Left lung (tissue), 10 donors: ENCODE data around the gene INPP5A. TPM values are rescaled to one million over a fixed set of nuclear protein-coding genes. Genes with fewer than 3 reads are reported as not detected.

ENCODE experiments used
- ATAC-seq: fragments of 200-7000 bp; cut with Tn5 transposase; one replicate; pipeline ENCODE4 v1.9.1; 2020; ENCODE audit warnings: moderate library complexity
- DNase-seq, 4 donors: peaks; one replicate each; pipeline ENCODE4 v3.0.0-alpha.2; 2013 to 2020
- H3K27ac ChIP-seq, 2 donors: fragments of 200-600 bp; sonication (generic) in 1 of 2; one replicate each; pipeline versions ENCODE4 v1.5.0 to v1.8.0; 2020 to 2021
- H3K27me3 ChIP-seq, 2 donors: fragments of 200-600 bp; sonication (generic) in 1 of 2; one replicate each; pipeline versions ENCODE4 v1.5.0 to v1.8.0; 2020 to 2021
- H3K36me3 ChIP-seq, 2 donors: fragments of 200-600 bp; sonication (generic) in 1 of 2; one replicate each; pipeline versions ENCODE4 v1.5.0 to v1.8.0; 2020 to 2021
- H3K4me1 ChIP-seq, 2 donors: fragments of 200-600 bp; one replicate each; pipeline ENCODE4 v1.8.0; 2021
- H3K4me3 ChIP-seq, 2 donors: fragments of 200-600 bp; sonication (generic) in 1 of 2; one replicate each; pipeline versions ENCODE4 v1.5.0 to v1.8.0; 2020 to 2021; ENCODE audit warnings: mild to moderate bottlenecking in 1 of 2
- H3K9me3 ChIP-seq, 2 donors: fragments of 200-600 bp; sonication (generic) in 1 of 2; one replicate each; pipeline versions ENCODE4 v1.5.0 to v1.8.0; 2020 to 2021
- intact Hi-C, 2 donors: fragments of 100-400 bp; cut with DNase I; formaldehyde crosslinking; loops; one replicate each; pipeline versions ENCODE4 v1.11.2 to v1.14.2; 2022
- polyA plus RNA-seq, 6 donors: library from polyadenylated mRNA; unstranded; fragments of 120-200 nt; gene quantifications; one replicate each; pipeline ENCODE4 v1.2.1, GENCODE V29; 2013; ENCODE audit not compliant: insufficient read length in 6 of 6
- total RNA-seq, 2 donors: library from RNA; stranded (reverse); fragmentation: NEBNext Ultra II Directional; extraction: Animal tissue kit (Norgen Biotek cat#: 25700); gene quantifications; one replicate each; pipeline ENCODE4 v1.2.1, GENCODE V29; 2021
- TF ChIP-seq, protein P1 (sequence below), 2 donors: fragments of 200-600 bp; sonication (generic) in 1 of 2; IDR thresholded peaks; one replicate each; pipeline versions ENCODE4 v1.5.0 to v1.8.0; 2021; ENCODE audit warnings: antibody characterized with exemption in 2 of 2
- donor health status: DM: no; HTN: yes; CAD: no.
- donor health status: DM: no; HTN: no; CAD: no.

INPP5A gene
- total and polyA plus RNA-seq, 8 donors, result 32.0 to 44.0 (median 36.8) TPM

DNA sequence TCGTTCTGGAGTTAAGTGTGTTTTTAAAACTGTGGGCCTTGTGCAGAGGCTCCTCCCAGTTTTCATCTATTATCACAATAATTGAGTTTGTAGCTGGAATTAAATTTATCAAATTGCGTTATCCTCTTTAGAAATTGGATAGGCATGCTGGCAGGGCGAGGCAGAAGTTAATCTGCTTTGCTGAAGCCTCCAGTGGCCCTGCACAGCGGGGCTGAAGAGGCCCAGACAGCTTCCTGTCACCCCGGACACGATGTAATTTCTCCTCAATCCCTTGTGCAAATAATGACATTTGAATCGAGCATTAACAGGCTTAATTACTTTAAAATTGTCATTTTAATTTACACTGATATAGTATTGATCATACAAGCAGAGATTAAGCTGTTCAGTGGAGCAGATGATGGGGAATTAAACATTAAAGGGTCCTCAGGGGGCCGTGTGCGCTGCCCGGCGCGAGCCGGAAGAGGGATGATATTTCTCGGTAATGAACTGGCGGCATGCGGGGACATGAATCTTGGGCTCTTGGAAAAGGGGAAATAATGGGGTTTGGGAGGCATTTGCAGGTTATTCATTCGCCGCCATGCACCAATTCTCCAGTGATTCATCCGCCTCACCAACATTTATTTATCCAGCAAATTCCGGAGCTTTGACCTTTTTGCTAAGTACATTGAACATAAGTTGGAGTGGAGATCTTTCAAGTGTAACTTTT lies 129.9 kb downstream of the INPP5A start:
- TF ChIP-seq, protein P1, sequence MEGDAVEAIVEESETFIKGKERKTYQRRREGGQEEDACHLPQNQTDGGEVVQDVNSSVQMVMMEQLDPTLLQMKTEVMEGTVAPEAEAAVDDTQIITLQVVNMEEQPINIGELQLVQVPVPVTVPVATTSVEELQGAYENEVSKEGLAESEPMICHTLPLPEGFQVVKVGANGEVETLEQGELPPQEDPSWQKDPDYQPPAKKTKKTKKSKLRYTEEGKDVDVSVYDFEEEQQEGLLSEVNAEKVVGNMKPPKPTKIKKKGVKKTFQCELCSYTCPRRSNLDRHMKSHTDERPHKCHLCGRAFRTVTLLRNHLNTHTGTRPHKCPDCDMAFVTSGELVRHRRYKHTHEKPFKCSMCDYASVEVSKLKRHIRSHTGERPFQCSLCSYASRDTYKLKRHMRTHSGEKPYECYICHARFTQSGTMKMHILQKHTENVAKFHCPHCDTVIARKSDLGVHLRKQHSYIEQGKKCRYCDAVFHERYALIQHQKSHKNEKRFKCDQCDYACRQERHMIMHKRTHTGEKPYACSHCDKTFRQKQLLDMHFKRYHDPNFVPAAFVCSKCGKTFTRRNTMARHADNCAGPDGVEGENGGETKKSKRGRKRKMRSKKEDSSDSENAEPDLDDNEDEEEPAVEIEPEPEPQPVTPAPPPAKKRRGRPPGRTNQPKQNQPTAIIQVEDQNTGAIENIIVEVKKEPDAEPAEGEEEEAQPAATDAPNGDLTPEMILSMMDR (IDR thresholded peaks at IDR 0.05), result no peak
- no peaks in the 10 kb centered on the region for H3K27me3 ChIP-seq
- peak in 1 of 4 donors; percentile 35 for DNase-seq
- peak; percentile 64 for ATAC-seq
- H3K4me3 ChIP-seq, result no peak overlapping the region
- peak overlapping the region; percentile 6 to 62 for H3K27ac ChIP-seq
- intact Hi-C loops, result no loop called here
- H3K4me1 ChIP-seq, result peaks cover 7 to 18% of the 10 kb centered on the region in 2 donors
- H3K36me3 ChIP-seq, result peaks cover 0 to 11% of the 10 kb centered on the region in 2 donors
- H3K9me3 ChIP-seq, result no peaks in the 10 kb centered on the region

DNA sequence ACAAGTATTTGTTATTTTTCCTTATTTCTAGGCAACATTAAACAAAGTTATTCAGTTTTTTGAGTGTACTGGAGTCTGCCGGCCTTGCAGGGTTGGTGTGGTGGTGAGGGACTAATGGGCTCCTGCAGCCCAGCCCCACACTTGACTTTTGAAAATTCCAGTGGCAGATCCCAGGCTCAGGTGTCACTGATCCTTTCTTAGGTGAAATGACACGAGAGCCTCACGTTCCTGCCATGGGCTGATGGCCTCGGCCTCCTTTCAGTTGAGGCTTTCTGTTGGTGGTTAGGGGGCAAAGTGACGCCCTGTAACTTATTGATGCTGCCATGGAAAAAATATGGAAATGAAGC lies 130.4 kb downstream of the INPP5A start:
- DNase-seq, result peak in 3 of 4 donors; percentile 37 to 59 (median 43)
- TF ChIP-seq, protein P1 (IDR thresholded peaks at IDR 0.05), result no peak
- intact Hi-C loops, result no loop called here
- peak; percentile 87 for ATAC-seq
- peak overlapping the region in 1 of 2 donors; percentile 62 for H3K27ac ChIP-seq
- no peaks in the 10 kb centered on the region for H3K27me3 ChIP-seq
- H3K4me1 ChIP-seq, result peaks cover 7 to 18% of the 10 kb centered on the region in 2 donors
- H3K9me3 ChIP-seq, result no peaks in the 10 kb centered on the region
- H3K36me3 ChIP-seq, result peaks cover 0 to 7% of the 10 kb centered on the region in 2 donors
- H3K4me3 ChIP-seq, result no peak overlapping the region

DNA sequence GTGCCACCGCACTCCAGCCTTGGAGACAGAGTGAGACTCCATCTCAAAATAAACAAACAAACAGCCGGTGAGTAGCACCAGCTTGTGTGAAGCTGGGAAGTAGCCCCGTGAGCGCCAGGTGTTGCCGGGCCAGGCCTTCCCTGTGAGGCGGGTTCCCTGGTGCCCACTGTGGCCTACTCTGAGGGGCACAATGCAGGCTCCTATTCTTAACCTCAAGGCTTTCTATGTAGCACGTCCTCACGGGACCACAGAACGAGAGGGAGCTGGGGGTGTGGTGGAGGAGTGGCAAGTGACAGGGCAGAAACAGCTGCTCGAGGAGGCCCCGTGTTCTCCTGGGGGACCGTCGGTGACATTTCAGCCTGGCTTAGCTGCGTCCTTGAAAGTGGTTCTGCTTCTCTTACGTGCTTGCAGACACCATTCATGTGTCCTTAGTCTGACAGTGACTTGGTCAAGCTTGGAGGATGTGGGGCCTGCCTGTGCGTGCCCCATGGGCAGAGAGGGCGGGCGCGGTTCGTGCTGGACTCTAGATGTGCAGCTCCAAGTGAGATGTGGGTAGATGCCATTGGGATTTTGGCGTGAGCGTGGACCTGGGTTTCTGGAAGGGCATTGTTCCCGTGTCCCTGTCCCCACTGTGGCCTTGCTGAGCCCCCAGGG lies 131.7 kb downstream of the INPP5A start:
- DNase-seq (peak in 1 of 4 donors; percentile 64), ATAC-seq (no peak)
- Histone ChIP-seq H3K27ac (no peak overlapping the region), H3K27me3 (no peaks in the 10 kb centered on the region), H3K36me3 (no peaks in the 10 kb centered on the region), H3K9me3 (no peaks in the 10 kb centered on the region), H3K4me1 (peaks cover 7 to 15% of the 10 kb centered on the region in 2 donors), H3K4me3 (no peak overlapping the region)
- intact Hi-C loops, result no loop called here
- TF ChIP-seq, protein P1 (IDR thresholded peaks at IDR 0.05), result no peak

DNA sequence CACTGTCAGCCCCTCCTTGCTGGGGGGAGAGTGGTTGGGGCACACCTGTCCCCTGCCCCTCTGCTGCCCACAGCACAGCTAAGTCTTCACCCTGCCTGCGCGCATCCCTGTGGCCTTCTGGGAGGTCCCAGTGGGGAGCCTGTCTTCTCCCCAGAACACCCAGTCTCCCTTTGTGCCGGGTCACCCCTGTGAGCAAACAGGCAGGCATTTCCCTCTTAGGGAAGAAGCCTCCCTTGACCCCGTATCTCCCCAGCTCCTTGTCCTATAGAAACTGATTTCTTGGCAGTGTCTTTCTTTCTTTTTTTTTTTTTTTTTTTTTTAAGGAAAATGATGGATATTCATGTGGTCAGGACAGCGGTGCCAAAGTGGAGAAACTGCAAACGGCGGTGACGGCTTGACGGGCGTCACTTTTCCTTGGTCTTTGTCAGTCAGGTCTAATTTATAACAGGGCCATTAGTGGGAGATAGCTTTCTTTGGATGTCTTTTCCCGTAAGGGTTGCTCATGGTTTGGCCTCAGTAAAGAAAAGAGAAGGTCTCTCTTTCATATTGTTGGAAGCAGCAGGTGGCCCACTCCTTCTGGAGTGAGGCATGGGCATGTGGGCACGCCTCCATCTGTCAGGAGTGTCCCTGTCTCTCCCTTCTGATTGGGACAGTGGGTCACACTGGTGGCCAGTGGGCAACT lies 133.1 kb downstream of the INPP5A start:
- intact Hi-C loops, result no loop called here
- no peak for ATAC-seq
- no peak overlapping the region for H3K4me3 ChIP-seq
- peak in 2 of 4 donors; percentile 24 to 47 for DNase-seq
- H3K4me1 ChIP-seq, result peaks cover 7 to 15% of the 10 kb centered on the region in 2 donors
- H3K27me3 ChIP-seq, result no peaks in the 10 kb centered on the region
- no peaks in the 10 kb centered on the region for H3K36me3 ChIP-seq
- no peaks in the 10 kb centered on the region for H3K9me3 ChIP-seq
- TF ChIP-seq, protein P1 (IDR thresholded peaks at IDR 0.05), result no peak
- no peak overlapping the region for H3K27ac ChIP-seq
